Measurements from ENCODE around the gene DNAH9. TPM values are rescaled to one million over a fixed set of nuclear protein-coding genes. Genes with fewer than 3 reads are reported as not detected.

The DNAH9 gene
- total RNA-seq, 1 experiment from 2014 or later = 0.22 TPM

- Mint-ChIP-seq H3K27me3 (ENCODE audit: low read depth) (no peaks in the 10 kb centered on the region), H3K36me3 (ENCODE audit: insufficient read depth in 1 of 3, low read depth in 3 of 3) (no peaks in the 10 kb centered on the region; a peak in 1 of 7 replicates), H3K4me3 (no peak overlapping the region), H3K9me3 (no peaks in the 10 kb centered on the region), H3K4me1 (no peaks in the 10 kb centered on the region), H3K27ac (no peak overlapping the region)
- Histone ChIP-seq H3K4me2 (ENCODE audit: insufficient read depth, insufficient read length, low read length) (no peak overlapping the region), H4K8ac (replicated peaks; ENCODE audit: insufficient read length, low read depth, low read length) (no peak overlapping the region), H4K20me1 (ENCODE audit: control insufficient read depth, insufficient read depth, insufficient read length) (no peaks in the 10 kb centered on the region), H2BK15ac (ENCODE audit: low read depth, low read length) (no peak overlapping the region), H2BK5ac (ENCODE audit: insufficient read length, low read length) (no peak overlapping the region), H3K14ac (ENCODE audit: insufficient read depth, low read length) (no peak overlapping the region), H3K18ac (ENCODE audit: insufficient read length, low read depth, low read length) (no peak overlapping the region), H2BK120ac (ENCODE audit: low read depth, low read length, poor library complexity, severe bottlenecking) (no peak overlapping the region), H2AK5ac (ENCODE audit: insufficient read length, low read length) (no peak overlapping the region), H2AFZ (ENCODE audit: low read length) (no peak overlapping the region), H2BK12ac (ENCODE audit: insufficient read length, low read depth, low read length) (no peak overlapping the region), H4K91ac (ENCODE audit: insufficient read length, low read depth, low read length) (no peak overlapping the region), H2BK20ac (ENCODE audit: low read depth, low read length, poor library complexity, severe bottlenecking) (no peak overlapping the region), H4K5ac (ENCODE audit: insufficient read length, low read depth, low read length) (no peak overlapping the region), H3K27me3 (ENCODE audit: insufficient read depth, low read length) (no peaks in the 10 kb centered on the region), H3K79me2 (ENCODE audit: insufficient read depth, low read length) (no peaks in the 10 kb centered on the region), H3K56ac (ENCODE audit: insufficient read length, low read depth, low read length) (no peak overlapping the region), H3K79me1 (ENCODE audit: insufficient read depth, low read depth, low read length, poor library complexity, severe bottlenecking) (no peaks in the 10 kb centered on the region), H3K23ac (ENCODE audit: insufficient read length, low read depth, low read length) (no peak overlapping the region), H3T11ph (ENCODE audit: low read length) (no peak overlapping the region), H3K27ac (ENCODE audit: insufficient read length, low read depth, low read length) (no peak overlapping the region), H3K23me2 (ENCODE audit: insufficient read length, low read depth, low read length, poor library complexity, severe bottlenecking) (no peaks in the 10 kb centered on the region), H3K4me1 (ENCODE audit: insufficient read depth, low read length) (no peaks in the 10 kb centered on the region), H3K9me3 (ENCODE audit: control insufficient read depth, low read depth, low read length) (no peaks in the 10 kb centered on the region), H3K4ac (ENCODE audit: low read depth, low read length) (no peak overlapping the region), H3K9ac (ENCODE audit: extremely low read depth, insufficient read length, low read length) (no peak overlapping the region)
- no peak for TF ChIP-seq CTCF (conservative IDR thresholded peaks at IDR 0.05)
- no CpG with 5 or more reads among the region's 3 CpGs for WGBS (ENCODE audit: extremely low coverage, insufficient read length, low lambda C conversion rate)
- DNase-seq = no peak
Measured at GRCh38 chr17:11651089-11651488, 52.8 kb downstream of the DNAH9 start.
